GM18520 (cell line): ENCODE results near the gene CCNC.
A peak's percentile ranks its signal among the peaks of the same experiment; 100 is the strongest.

Experiments
- ATAC-seq: cut with Tn5 transposase; IDR thresholded peaks from one replicate; pipeline ENCODE4 v1.9.1; 2021; ENCODE audit not compliant: unreplicated experiment

CCNC gene, protein sequence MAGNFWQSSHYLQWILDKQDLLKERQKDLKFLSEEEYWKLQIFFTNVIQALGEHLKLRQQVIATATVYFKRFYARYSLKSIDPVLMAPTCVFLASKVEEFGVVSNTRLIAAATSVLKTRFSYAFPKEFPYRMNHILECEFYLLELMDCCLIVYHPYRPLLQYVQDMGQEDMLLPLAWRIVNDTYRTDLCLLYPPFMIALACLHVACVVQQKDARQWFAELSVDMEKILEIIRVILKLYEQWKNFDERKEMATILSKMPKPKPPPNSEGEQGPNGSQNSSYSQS

DNA sequence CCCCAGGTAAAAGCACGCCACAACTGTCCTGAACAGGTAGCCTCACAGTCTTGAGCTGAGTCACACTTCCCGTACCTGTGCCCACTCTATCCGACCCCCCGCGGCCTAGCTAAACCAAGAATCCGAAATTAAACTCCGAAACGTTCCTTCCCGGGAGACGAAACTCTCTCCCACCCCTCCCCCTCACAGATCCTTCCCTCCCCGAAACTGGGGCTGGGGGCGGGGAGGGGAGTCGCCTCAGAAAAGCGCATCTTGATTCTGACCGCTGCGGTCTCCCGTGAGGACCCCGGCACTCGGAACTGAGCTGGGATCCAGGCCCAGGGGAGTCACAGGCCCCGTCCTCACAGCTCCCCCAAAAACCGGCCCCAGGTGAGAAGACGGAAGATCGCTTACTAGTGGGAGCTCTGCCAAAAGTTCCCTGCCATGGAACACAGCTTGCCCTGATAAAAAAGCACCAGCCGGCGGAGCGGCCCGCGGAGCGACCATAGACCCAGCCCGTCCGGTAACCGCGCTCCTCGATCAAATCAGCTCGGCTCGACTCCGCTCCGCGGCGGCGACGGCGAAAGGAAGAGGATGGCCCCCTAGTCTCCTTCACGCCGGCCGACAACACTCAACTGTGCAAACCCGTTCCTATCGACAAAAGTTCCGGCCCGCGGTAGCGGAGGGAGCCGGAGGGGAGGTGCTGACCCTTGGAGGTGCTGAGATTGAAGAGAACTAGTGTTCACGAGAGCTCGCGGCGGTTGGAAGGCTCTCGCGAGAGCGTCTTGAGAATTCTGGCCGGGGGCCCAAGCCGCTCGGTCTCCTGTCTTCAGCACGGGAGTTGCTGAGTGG, at the start of gene CCNC:
TSS of gene CCNC (minus strand) at position 558 of the 831 bp plus-strand sequence. CDS start at position 425, 133 bp downstream.
- ATAC-seq, result peak; percentile 99

DNA sequence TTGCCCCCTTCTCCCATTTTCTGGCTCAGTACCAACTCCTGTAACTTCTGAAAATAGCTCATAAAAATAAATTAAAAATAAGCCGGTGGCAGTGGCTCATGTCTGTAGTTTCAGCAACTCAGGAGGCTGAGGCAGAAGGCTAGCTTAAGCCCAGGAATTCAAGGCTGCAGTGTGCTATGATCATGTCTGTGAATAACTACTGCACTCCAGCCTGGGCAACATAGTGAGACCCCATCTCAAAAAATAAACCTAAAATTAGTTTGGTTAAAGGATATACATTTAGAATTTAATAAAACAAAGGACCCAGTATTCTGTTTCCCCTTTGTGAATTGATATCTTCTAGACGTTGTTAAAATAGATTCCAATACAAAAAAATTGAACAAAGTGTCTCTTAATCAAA, 48.7 kb upstream of the CCNC start:
- no peak for ATAC-seq

DNA sequence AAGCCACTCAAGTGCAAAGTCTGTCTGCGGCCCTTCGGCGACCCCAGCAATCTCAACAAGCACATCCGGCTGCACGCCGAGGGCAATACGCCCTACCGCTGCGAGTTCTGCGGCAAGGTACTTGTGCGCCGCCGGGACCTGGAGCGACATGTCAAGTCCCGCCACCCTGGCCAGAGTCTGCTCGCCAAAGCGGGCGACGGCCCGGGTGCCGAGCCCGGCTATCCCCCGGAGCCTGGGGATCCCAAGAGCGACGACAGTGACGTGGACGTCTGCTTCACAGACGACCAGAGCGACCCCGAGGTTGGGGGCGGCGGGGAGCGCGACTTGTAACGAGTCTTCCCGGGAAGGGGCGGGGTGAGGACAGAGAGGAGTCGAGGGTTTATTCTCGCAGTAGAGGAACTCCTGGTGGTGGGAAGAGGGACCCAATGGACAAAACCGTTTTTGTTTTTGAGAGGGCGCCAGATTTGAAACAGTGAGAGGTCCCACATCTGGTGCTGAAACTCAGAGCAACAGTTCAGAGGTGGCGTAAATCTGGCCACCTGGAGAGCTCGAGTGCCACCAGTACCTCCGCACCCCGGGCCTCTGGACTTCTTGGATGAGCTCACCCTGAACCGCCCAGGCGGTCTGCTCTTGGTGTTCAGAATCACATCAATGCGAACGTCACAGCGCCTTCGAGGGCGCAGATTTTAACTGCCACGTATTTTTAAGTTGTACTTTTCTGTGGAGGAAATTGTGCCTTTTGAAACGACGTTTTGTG, 46.1 kb upstream of the CCNC start:
- ATAC-seq, result no peak

DNA sequence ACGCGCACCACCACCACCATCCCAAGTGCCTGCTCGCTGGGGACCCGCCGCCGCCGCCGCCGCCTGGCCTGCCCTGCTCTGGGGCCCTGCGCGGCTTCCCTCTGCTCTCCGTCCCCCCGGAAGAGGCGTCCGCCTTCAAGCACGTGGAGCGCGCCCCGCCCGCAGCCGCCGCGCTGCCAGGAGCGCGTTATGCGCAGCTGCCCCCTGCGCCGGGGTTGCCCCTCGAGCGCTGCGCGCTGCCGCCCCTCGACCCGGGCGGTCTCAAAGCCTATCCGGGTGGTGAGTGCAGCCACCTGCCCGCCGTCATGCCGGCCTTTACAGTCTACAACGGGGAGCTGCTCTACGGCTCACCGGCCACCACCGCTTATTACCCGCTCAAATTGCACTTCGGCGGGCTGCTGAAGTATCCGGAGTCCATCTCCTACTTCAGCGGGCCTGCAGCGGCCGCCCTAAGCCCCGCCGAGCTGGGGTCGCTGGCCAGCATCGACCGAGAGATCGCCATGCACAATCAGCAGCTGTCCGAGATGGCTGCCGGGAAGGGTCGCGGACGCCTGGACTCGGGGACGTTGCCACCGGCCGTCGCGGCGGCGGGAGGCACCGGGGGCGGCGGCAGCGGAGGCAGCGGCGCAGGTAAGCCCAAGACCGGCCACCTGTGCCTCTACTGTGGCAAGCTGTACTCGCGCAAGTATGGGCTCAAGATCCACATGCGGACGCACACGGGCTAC, 45.4 kb upstream of the CCNC start:
- peak; percentile 36 for ATAC-seq

DNA sequence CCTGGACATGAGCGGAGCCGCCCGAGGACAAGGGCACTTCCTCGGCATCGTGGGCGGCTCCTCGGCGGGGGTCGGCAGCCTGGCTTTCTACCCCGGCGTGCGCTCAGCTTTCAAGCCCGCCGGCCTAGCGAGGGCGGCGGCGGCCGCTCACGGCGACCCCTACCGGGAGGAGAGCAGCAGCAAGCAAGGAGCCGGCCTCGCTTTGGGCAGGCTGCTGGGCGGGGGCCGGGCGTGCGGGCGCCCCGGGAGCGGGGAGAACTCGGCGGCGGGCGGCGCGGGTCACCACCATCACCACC, 44.9 kb upstream of the CCNC start:
- ATAC-seq, result peak; percentile 39

DNA sequence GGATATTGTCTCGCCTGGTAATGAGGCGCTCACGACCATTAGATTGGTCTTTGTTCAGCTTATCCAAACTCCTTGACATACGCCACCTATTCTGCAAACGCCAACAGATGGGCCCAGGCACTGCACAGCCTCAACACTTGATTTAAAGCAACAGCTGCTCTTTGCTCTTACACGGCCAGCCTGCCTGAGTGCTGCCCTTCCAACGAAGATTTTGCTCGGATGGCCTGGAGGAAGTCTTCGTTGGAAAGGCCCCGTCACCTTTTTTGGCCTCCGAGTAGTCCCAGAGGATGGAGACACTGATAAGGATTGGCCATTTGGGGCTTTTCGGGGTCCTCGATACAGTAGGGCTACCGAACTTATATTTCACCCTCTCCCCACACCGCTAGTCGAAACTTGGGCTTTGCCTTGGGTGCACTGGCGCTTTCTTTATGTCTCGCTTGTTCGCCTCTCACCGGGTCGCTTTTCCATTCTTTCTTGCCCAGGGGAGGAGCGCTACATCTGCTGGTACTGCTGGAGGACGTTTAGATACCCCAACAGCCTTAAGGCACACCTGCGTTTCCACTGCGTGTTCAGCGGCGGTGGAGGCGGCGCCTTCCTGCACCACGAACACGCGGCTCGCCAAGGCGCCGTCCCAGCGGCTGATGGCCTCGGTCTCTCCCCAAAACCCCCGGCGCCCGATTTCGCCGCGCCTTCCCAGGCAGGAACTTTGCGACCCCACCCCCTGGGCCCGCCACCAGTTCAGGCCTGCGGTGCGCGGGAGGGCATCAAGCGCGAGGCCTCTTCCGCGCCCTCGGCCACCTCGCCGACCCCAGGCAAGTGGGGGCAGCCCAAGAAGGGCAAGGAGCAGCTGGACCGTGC, 44.3 kb upstream of the CCNC start:
- no peak for ATAC-seq

DNA sequence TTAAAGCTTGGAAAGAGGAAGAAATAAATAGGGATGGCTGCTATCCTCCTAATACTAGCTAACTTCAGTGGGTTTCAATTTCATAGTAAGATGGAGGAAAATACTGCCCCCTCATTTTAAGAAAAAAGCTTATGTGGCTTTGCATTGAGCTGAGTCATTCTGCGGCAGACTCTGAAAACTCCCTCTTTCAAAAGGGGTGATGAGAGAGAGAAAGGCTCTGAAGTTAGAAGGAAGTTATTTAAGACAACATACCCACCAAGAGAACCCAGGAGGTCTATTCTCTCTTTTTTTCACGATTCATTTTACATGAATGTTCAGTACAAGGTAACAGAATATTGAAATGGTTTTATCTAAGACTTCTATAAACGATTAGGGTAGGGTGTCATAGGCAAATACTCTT, 42.7 kb upstream of the CCNC start:
- ATAC-seq, result peak; percentile 71

DNA sequence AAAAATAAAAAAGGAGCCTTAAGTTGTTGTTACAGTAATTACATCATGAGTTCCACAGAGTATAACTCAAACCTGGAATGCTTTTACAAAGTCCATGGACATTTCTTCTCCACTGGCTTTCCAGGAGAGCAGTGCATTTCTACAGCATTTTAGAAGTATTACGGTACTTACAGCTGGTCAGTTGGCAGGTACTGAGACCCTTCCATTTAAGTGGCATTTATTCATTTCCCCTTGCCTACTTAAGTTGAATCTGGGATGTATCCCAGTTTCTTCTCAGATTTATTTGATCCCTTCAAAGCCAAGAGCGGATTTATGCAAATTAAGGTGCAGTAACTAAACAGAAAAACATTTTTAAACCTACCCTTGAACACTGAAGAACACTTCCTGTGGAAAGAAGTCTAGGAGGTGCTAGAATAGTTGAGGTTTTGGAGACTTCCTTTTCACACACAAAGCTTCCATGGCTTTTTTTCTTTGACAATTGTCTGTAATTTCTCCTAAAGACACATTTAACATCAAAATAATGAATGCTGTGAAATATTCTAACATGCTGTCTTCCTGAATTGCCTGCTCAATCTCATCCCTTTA, 41.5 kb upstream of the CCNC start:
- no peak for ATAC-seq

DNA sequence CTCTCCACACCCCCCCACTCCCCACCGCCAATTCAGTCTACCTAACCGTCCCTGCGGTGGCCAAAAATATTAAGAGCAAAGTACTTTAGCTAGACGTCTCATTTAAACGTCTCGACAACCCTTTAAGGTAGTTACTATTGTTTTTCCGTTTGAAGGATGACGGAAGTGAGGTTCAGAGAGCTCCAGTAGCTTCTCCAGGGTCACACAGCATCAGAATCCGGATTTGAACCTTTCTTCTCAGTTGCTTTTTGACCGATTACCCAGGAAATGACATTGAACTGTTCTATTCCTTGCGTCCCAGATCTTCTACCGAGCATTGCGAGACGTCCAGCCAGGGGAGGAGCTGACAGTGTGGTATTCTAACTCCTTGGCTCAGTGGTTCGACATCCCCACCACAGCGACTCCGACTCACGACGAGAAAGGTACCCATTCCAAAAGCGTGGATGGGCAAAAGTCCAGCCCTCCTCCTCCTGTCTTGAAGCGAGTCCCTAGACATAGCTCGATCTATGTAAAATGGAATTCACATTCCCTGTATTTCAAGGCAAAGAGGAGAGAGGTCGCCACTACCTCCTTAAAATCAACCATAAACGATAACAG, 40.5 kb upstream of the CCNC start:
- ATAC-seq, result no peak

DNA sequence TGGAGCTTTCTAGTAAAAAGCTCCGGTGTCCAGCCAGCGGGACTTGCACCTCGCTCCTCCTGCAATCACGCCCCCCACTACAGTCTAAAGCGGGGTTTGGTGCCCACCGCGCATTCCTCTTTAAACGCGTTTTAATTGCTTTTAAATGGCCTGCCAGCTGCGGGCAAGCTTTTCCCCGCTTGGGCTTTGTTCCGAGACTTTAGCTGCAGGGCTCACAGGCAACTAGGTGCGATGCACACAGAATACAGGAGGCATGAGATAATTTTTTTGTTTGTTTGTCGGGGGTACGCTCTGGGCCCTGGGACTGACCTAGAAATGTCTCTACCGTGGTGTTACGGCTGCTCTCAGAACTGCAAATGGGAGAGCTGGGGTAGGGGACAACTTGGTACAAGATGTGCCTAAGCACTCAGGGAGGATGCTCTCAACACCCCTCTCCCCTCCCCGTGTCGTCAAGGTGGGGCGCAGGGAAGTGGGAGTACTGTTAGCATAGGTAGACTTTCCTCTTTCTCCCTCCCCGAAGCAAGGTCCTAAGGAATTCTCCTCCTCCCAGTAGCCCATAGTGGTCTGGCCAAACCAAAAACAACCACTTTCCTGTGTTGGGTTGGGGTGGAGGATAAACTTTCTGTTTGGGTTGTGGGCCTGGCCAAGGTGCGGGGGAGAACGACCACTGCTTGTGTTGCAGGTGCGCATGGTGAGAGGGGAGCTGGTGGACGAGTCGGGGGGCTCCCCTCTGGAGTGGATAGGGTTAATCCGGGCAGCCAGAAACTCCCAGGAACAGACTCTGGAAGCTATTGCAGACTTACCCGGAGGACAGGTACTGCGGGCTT, 39.8 kb upstream of the CCNC start:
- ATAC-seq, result no peak

DNA sequence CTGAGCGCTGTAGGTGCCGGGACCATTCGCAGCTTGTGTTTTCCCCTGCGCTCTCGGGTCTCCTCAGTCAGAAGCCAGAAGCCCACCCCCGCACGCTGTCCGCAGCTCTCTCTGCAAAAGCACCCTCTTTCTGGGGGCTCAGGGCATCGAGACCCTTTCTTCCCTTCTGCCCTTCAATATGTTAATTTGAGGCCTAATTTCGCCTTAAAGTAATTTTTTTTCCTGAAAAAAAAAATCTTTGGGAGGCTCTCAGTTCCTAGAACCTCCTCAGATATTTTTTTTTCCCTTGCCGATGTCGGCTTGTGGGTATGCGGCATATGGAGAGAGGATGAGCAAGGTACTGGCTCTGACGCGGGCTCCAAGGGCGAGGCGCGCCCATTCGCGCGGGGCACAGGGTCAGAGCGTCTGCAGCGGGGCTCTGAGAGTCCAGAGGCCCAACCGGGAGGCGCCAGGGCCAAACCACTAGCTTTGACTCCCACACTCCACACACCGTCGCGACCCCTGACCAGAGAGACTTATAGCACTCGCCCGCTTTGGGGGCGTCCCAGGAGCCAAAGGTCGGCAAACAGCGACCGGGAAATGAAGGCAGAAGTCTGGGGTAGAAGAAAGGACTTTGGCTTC, 39.1 kb upstream of the CCNC start:
- no peak for ATAC-seq

DNA sequence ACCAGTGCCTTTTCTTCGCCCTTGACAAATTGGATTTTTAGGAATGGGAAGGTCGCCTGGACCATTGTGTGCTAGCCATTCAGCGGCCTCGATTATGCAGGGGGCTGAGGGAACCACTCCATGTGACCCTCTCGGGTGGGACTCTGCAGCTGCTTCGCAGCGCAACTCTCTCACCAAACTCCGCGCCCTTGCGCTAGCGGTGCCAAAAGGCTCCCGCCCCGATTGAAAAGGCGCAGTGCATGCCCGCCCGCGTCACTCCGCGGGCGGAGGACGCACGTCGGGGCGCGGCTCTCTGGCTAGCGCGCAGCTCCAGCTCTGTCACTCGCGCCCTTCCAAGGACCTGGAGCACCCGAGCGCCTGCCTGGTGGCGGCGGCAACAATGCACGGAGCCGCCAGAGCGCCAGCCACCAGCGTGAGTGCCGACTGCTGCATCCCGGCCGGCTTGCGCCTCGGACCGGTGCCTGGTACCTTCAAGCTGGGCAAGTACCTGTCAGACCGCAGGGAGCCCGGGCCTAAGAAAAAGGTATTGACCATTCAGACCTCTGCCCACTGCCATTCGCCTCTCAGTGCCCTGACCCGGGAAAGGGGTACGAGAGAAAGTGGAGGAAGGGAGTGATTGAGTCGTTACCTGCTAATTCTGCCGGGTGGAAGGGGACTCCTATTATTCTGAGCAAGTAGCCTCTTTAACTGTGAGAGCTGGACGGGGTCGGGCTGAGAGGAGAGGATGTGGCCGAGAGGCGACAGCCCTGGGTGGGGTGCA, 38.4 kb upstream of the CCNC start, which contains the start of gene PRDM13:
TSS of gene PRDM13 (plus strand) at position 178 of the 760 bp plus-strand sequence. CDS start at position 380, 202 bp downstream.
- no peak for ATAC-seq

DNA sequence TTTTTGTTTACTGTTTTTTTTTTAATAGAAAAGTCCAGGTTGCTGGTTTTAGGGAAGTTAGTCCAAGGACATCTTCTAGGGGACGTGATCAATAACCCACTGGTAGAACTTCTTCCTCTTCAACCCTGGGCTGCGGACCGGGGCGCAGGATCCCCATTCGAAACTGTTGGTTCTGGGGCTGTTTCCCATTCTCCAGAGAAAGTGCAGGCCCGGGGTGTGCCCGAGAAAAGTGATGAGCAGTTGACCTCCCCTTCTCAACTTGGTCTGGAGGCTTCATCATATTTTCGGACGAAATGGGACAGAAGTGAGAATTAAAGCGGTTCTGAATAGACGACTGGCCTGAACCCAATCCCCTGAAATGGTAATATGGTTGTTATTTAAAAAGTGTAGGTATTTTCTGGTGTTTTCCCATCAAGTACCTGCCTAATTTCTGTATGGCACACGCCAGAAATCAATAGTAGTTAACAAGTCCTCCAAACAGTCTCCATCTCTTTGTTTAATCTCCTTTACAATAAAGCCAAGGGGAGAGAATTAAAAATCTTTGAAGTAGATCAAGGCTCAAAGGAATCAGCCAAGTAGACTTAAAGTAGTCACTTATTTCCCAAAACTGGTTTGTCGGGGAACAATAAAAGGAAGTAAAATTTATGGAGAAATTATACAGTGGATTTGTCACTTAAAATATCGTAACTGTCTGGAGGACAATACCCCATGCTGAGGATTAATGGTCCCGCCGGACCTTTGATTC, 37.6 kb upstream of the CCNC start:
- ATAC-seq, result no peak

DNA sequence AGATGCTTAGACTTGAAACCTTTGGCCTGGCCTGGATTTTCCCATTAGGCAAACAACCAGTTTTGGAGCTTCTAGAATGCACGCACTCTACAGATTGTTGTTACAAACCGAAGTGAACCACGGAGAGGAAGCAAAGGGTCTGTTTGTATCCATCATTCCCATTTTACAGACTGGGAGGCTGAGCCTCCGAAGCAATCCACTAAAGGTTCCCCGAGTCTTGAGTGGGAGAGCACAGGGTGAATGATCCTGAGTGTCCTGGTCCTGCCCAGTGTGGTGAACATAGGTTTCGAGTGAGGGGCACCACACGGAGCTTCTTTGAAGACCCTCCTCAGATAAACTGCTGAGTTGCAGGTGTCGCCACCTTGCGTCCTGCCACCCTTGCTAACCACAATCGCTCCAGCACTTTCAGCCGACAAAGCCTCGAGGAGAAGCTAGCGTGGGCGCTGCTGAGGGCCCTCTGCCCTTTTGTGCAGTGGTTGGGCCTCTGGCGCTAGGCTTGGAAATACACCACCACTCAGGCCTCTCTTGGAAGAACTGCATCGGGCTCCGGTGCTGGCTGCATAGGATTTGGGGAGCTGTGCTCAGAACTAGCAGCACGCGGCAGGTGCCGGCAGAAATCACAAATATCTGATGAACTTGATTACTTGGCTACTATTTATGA, 36.7 kb upstream of the CCNC start:
- no peak for ATAC-seq

DNA sequence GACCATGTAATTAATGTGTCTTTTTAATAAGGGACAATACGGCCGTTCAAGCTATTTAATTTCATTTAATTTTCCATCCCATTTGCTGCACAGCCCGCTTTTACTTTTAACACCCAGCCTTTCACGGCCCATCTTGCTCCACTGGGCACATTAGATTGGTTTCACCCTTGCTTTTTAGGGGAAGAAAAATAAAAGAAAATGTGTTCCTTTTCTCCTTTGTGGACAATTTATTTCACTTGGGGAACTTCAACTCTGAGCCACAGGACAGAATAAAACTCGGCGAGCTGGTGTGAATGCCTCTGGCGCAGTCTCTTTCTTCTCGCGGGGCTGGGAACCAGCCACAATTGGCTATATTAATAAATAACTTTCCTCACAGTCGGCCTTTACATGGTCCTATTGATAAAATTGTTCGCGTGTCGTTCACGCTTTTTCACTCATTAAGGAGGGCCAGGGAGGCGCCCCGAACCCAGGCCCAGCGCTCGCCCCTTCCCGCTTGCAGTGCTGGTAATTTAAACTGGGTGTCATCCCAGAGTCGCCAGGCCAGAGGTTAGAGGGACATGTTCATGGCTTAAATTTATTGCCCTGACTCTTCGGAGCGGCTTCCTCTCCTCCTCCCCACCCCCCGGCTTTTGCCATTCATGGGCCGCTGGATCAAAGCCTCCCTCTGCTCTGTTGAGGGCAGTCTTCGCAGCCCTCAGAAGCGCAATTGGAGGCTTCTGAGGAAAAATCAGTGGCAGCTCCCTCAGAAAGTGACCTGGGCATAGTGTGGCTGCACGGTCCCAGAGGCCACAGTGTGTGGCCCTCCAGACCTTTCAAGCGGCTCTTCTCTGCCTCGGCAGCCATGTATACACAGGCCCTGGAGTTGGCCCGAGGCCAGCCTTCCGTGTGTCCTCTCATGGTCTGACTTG, 36.0 kb upstream of the CCNC start:
- ATAC-seq, result no peak
